Stomach (tissue), 9 donors: ENCODE measurements around the gene PPP1R1A. TPM values are rescaled to one million over a fixed set of nuclear protein-coding genes. Genes with fewer than 3 reads are reported as not detected.

Experiments used
- DNase-seq, 2 donors: peaks; one replicate each; pipeline versions ENCODE4 v3.0.0 to v3.0.0-alpha.2; 2013 to 2019
- H3K27ac ChIP-seq, 5 donors: fragments of 200-600 bp in 4 of 5; sonication (generic) in 4 of 5; one replicate each; pipeline ENCODE4 v1.5.1; 2013 to 2019; ENCODE audit warnings: mild to moderate bottlenecking in 1 of 5, moderate library complexity in 1 of 5
- H3K27me3 ChIP-seq, 3 donors: fragments of 200-600 bp; sonication (generic); one replicate each; pipeline ENCODE4 v1.5.1; 2017 to 2019; ENCODE audit warnings: mixed run types in 1 of 3
- H3K36me3 ChIP-seq, 4 donors: fragments of 200-600 bp; sonication (generic); 1 replicate in 3 of 4; 2 replicates in 1 of 4; pipeline ENCODE4 v1.5.1; 2016 to 2019
- H3K4me1 ChIP-seq, 4 donors: fragments of 200-600 bp; sonication (generic); one replicate each; pipeline ENCODE4 v1.5.1; 2016 to 2019
- H3K4me3 ChIP-seq, 4 donors: fragments of 200-600 bp; sonication (generic) in 3 of 4; one replicate each; pipeline ENCODE4 v1.5.1; 2016 to 2019; ENCODE audit warnings: mild to moderate bottlenecking in 1 of 4
- H3K9me3 ChIP-seq, 4 donors: fragments of 200-600 bp; sonication (generic); one replicate each; pipeline ENCODE4 v1.5.1; 2016 to 2019
- EP300 ChIP-seq: sonication (generic); formaldehyde crosslinking; IDR thresholded peaks from one replicate; pipeline ENCODE4 v1.6.1; 2017; ENCODE audit warnings: antibody characterized with exemption
- POLR2A ChIP-seq, 4 donors: fragments of 450-650 bp; IDR thresholded peaks; one replicate each; pipeline ENCODE4 v1.6.1; 2016; ENCODE audit warnings: antibody characterized with exemption in 4 of 4, control low read depth in 2 of 4, mild to moderate bottlenecking in 1 of 4, moderate library complexity in 1 of 4
- POLR2AphosphoS5 ChIP-seq, 3 donors: sonication (generic); formaldehyde crosslinking; IDR thresholded peaks; one replicate each; pipeline ENCODE4 v1.6.1; 2016; ENCODE audit warnings: antibody characterized with exemption in 3 of 3
- WGBS, 5 donors: extraction: QIAGEN DNeasy Blood & Tissue Kit in 3 of 5; methylation state at CpG; one replicate each; pipeline versions ENCODE4 v1.1.5 to v1.1.7; 2013 to 2018; 5-methylcytosine and 5-hydroxymethylcytosine counted together
- intact Hi-C: fragments of 100-400 bp; cut with DNase I; formaldehyde crosslinking; loops from one replicate; pipeline ENCODE4 v1.15.1; 2023; ENCODE audit warnings: low total_unique reads
- polyA plus RNA-seq, 3 donors: library from polyadenylated mRNA; stranded (reverse); fragments of 200-250 nt; gene quantifications; one replicate each; pipeline ENCODE4 v1.2.3, GENCODE V29; 2013
- total RNA-seq, 5 donors: library from RNA; depleted of rRNA; stranded (reverse); fragments of >200 nt; gene quantifications; one replicate each; pipeline versions ENCODE4 v1.1.0 to v1.2.3, GENCODE V29; 2014 to 2016
- TF ChIP-seq, protein P1 (sequence below), 7 experiments: fragments of 450-650 bp in 4 of 7; fragments of 200-600 bp in 3 of 7; sonication (generic) in 3 of 7; IDR thresholded peaks; one replicate each; pipeline ENCODE4 v1.5.1; 2016 to 2019; ENCODE audit warnings: antibody characterized with exemption in 7 of 7, control low read depth in 2 of 7, mild to moderate bottlenecking in 1 of 7
- donor health status: healthy with polysubstance abuse.
- donor health status: Bipolar disorder and iron deficiency.
- donor health status: healthy.

Gene PPP1R1A
- total and polyA plus RNA-seq, 8 donors = 2.6 to 313 (median 5.9) TPM; not detected in 1

DNA sequence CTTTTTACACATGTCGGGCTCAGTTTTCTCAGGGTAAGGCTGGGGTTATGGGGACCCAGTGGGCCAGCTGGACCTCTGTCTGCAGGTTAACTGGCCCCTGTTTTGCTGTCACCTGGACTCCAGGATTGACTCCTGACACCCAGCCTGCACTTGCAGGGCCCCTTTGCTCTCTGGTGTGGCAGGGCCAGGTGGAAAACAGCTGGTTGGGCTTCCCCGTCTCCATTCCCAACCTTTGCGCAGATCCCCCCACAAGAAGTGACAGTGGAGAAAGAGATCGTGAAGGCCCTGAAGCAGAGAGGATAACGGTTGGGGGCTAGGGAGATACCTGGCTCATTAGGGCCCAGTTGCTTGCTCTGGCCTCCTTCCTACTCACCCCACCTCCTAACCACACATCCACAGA, 1.5 kb upstream of the PPP1R1A start:
- peaks cover 0 to 40% (median 17%) of the 10 kb centered on the region in 3 donors for H3K27me3 ChIP-seq
- peaks cover 15 to 46% (median 31%) of the 10 kb centered on the region in 4 donors for H3K4me1 ChIP-seq
- H3K4me3 ChIP-seq = no peak overlapping the region
- H3K27ac ChIP-seq = peak overlapping the region in 2 of 5 donors; percentile 30 to 60
- no peak for TF ChIP-seq POLR2A (IDR thresholded peaks at IDR 0.05)
- no peak for TF ChIP-seq EP300
- TF ChIP-seq, protein P1, sequence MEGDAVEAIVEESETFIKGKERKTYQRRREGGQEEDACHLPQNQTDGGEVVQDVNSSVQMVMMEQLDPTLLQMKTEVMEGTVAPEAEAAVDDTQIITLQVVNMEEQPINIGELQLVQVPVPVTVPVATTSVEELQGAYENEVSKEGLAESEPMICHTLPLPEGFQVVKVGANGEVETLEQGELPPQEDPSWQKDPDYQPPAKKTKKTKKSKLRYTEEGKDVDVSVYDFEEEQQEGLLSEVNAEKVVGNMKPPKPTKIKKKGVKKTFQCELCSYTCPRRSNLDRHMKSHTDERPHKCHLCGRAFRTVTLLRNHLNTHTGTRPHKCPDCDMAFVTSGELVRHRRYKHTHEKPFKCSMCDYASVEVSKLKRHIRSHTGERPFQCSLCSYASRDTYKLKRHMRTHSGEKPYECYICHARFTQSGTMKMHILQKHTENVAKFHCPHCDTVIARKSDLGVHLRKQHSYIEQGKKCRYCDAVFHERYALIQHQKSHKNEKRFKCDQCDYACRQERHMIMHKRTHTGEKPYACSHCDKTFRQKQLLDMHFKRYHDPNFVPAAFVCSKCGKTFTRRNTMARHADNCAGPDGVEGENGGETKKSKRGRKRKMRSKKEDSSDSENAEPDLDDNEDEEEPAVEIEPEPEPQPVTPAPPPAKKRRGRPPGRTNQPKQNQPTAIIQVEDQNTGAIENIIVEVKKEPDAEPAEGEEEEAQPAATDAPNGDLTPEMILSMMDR (IDR thresholded peaks at IDR 0.05) = no peak
- TF ChIP-seq POLR2AphosphoS5 (IDR thresholded peaks at IDR 0.05) = no peak
- no peaks in the 10 kb centered on the region for H3K9me3 ChIP-seq
- 74 to 83% (median 81%) methylated on average over 5 of the region's 5 CpGs for WGBS, 5 donors
- intact Hi-C loops = no loop called here
- no peak for DNase-seq
- H3K36me3 ChIP-seq = no peaks in the 10 kb centered on the region

DNA sequence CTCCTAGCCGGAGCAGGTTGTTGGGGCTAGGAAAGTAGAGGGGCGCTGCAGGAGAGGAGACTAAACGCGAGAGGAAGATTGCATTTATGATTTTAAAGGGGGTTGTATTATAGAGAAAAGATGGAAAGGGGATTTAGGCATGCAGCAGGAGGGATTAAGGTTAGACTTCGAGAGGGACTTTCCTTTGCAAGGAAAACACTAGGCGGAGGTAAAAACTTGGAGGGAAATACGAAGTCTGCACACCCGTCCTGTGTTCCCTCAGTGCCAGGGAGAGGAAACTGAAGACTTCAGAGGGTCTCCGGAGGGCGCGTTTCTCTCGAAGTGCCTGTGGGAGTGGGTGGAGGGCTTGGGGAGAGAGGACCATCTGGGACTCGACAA, 420 bp upstream of the PPP1R1A start:
- H3K4me1 ChIP-seq = peaks cover 15 to 46% (median 31%) of the 10 kb centered on the region in 4 donors
- TF ChIP-seq EP300 (no peak), POLR2A (IDR thresholded peaks at IDR 0.05) (no peak), POLR2AphosphoS5 (IDR thresholded peaks at IDR 0.05) (no peak)
- TF ChIP-seq, protein P1 (IDR thresholded peaks at IDR 0.05) = no peak
- H3K4me3 ChIP-seq = peak overlapping the region; percentile 54 to 70 (median 62)
- peak overlapping the region in 2 of 5 donors; percentile 58 to 66 for H3K27ac ChIP-seq
- DNase-seq = no peak
- H3K36me3 ChIP-seq = no peaks in the 10 kb centered on the region
- 21 to 29% (median 25%) methylated on average over 13 of the region's 13 CpGs for WGBS, 5 donors
- peaks cover 0 to 40% (median 17%) of the 10 kb centered on the region in 3 donors for H3K27me3 ChIP-seq
- no peaks in the 10 kb centered on the region for H3K9me3 ChIP-seq
- intact Hi-C loops = no loop called here

DNA sequence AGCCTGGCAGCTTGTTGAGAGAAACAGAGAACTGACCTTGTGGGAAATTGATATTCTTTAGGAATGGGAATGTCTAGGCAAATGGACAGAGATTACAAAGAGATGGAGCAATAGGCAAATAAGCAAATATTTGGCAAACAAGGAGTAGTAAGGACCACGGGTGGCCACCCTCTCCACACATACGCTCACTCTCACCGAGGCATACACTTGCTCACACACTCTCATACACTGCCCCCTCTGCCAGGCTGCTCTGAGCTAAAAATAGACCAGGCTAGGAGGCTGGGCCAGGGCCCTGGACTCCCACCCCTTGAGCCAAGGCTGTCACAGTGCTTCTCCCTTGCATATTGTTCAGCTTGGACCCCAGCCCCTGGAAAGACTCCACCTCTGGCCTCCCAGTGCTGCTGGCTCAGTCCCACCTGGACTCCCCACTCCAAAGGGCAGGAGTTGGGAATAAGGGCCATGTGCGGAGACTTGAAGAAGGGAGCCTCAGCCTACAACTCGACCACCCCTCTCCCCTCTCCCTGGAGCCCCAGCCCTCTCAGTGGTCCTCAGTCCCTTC, 1.1 kb downstream of the PPP1R1A start:
- H3K27ac ChIP-seq = peak overlapping the region in 3 of 5 donors; percentile 44 to 66 (median 58)
- no peaks in the 10 kb centered on the region for H3K9me3 ChIP-seq
- H3K27me3 ChIP-seq = peaks cover 0 to 40% (median 17%) of the 10 kb centered on the region in 3 donors
- WGBS, 5 donors = 32 to 47% (median 43%) methylated on average over 5 of the region's 5 CpGs
- peaks cover 0 to 7% (median 0%) of the 10 kb centered on the region in 4 donors for H3K36me3 ChIP-seq
- peak; percentile 28 to 74 for DNase-seq
- peak overlapping the region; percentile 54 to 70 (median 62) for H3K4me3 ChIP-seq
- intact Hi-C loops = no loop called here
- no peak for TF ChIP-seq EP300
- no peak for TF ChIP-seq POLR2AphosphoS5 (IDR thresholded peaks at IDR 0.05)
- no peak for TF ChIP-seq POLR2A (IDR thresholded peaks at IDR 0.05)
- TF ChIP-seq, protein P1 (IDR thresholded peaks at IDR 0.05) = no peak
- peaks cover 15 to 46% (median 31%) of the 10 kb centered on the region in 4 donors for H3K4me1 ChIP-seq

DNA sequence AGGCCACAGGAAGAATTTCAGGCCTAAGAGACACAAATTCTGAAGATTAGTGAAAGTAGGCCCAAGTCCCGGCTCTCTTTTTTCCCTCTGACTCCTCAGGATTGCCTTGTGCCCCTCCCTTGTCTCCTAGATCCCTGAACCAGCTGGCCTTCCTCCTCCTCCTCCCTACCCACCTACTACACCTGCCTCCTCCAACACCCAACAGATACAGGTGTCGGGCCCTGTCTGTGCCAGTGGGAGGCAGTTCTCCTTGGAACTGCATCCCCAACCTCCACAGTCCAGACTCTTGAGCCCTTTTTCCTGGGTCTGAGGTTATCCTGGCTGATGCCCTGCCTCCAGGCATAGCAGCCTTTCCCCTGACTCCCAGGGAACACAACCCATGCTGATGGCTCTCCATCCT, 1.8 kb downstream of the PPP1R1A start:
- Histone ChIP-seq H3K36me3 (peaks cover 0 to 7% (median 0%) of the 10 kb centered on the region in 4 donors), H3K4me3 (peak overlapping the region in 1 of 4 donors; percentile 70), H3K27ac (peak overlapping the region in 1 of 5 donors; percentile 66), H3K9me3 (no peaks in the 10 kb centered on the region), H3K4me1 (peaks cover 15 to 41% (median 28%) of the 10 kb centered on the region in 4 donors), H3K27me3 (peaks cover 0 to 40% (median 17%) of the 10 kb centered on the region in 3 donors)
- TF ChIP-seq POLR2AphosphoS5 (IDR thresholded peaks at IDR 0.05) = no peak
- no peak for TF ChIP-seq POLR2A (IDR thresholded peaks at IDR 0.05)
- no peak for TF ChIP-seq EP300
- TF ChIP-seq, protein P1 (IDR thresholded peaks at IDR 0.05) = no peak
- DNase-seq = no peak
- intact Hi-C loops = no loop called here
- WGBS, 5 donors = 74 to 92% (median 80%) methylated on average over 2 of the region's 2 CpGs
